CD4-positive, alpha-beta memory T cell (primary cell): ENCODE measurements around the gene DGKE. TPM values are rescaled to one million over a fixed set of nuclear protein-coding genes. Genes with fewer than 3 reads are reported as not detected.
A peak's percentile ranks its signal among the peaks of the same experiment; 100 is the strongest.

ENCODE experiments used
- CTCF ChIA-PET: fragments of 350-600 bp; sonication (Branson Sonifier 250); formaldehyde crosslinking; loops from one replicate; lab custom pipeline; 2021; ENCODE audit warnings: inconsistent platforms; ENCODE audit not compliant: partially characterized antibody; lab: Charles Lee
- POLR2A ChIA-PET: fragments of 350-600 bp; sonication (Branson Sonifier 250); formaldehyde crosslinking; loops from one replicate; lab custom pipeline; 2021; ENCODE audit not compliant: partially characterized antibody; lab: Charles Lee
- DNase-seq, 5 donors: peaks; one replicate each; pipeline versions ENCODE4 v3.0.0 to v3.0.0-alpha.2; 2020 to 2022; ENCODE audit warnings: mixed read lengths in 1 of 5
- H3K27ac ChIP-seq: one replicate; pipeline ENCODE4 v1.7.0; 2013; ENCODE audit warnings: low read depth, low read length
- H3K27me3 ChIP-seq: 2 replicates; pipeline ENCODE4 v1.7.0; 2013; ENCODE audit warnings: mild to moderate bottlenecking, low read length, moderate library complexity; ENCODE audit not compliant: insufficient read depth
- H3K36me3 ChIP-seq: 2 replicates; pipeline ENCODE4 v1.7.0; 2013; ENCODE audit warnings: mild to moderate bottlenecking, low read length, moderate library complexity; ENCODE audit not compliant: insufficient read depth
- H3K4me1 ChIP-seq: 2 replicates; pipeline ENCODE4 v1.7.0; 2013; ENCODE audit warnings: mild to moderate bottlenecking, low read length, moderate library complexity; ENCODE audit not compliant: insufficient read depth
- H3K4me3 ChIP-seq, 2 donors: one replicate each; pipeline ENCODE4 v1.7.0; 2013; ENCODE audit warnings: low read length in 2 of 2, mild to moderate bottlenecking in 1 of 2
- H3K9me3 ChIP-seq, 2 donors: one replicate each; pipeline ENCODE4 v1.7.0; 2013; ENCODE audit warnings: low read length in 2 of 2, control low read depth in 1 of 2; ENCODE audit not compliant: control insufficient read depth in 1 of 2
- H3K27ac Mint-ChIP-seq, 7 donors: one replicate each; pipeline ENCODE4 v1.8.0; 2020 to 2021; ENCODE audit warnings: mixed read lengths in 7 of 7, mild to moderate bottlenecking in 6 of 7, inconsistent platforms in 3 of 7, moderate library complexity in 3 of 7
- H3K27me3 Mint-ChIP-seq, 2 donors: one replicate each; pipeline ENCODE4 v1.8.0; 2020 to 2021; ENCODE audit warnings: mixed read lengths in 2 of 2
- H3K36me3 Mint-ChIP-seq, 2 donors: one replicate each; pipeline ENCODE4 v1.8.0; 2020 to 2021; ENCODE audit warnings: mixed read lengths in 2 of 2, inconsistent platforms in 1 of 2, mild to moderate bottlenecking in 1 of 2
- H3K4me1 Mint-ChIP-seq, 4 donors: one replicate each; pipeline ENCODE4 v1.8.0; 2020 to 2021; ENCODE audit warnings: mixed read lengths in 4 of 4, mild to moderate bottlenecking in 1 of 4
- H3K4me3 Mint-ChIP-seq, 8 donors: one replicate each; pipeline ENCODE4 v1.8.0; 2020 to 2021; ENCODE audit warnings: mixed read lengths in 8 of 8, mild to moderate bottlenecking in 7 of 8, moderate library complexity in 6 of 8, inconsistent platforms in 3 of 8
- H3K9me3 Mint-ChIP-seq, 8 donors: one replicate each; pipeline ENCODE4 v1.8.0; 2020 to 2021; ENCODE audit warnings: mixed read lengths in 8 of 8, mild to moderate bottlenecking in 5 of 8, inconsistent platforms in 3 of 8, moderate library complexity in 1 of 8
- intact Hi-C: fragments of 100-400 bp; cut with micrococcal nuclease; formaldehyde crosslinking; loops from one replicate; pipeline ENCODE4 v1.15.1; 2023
- polyA plus RNA-seq, 2 donors: library from polyadenylated mRNA; unstranded; fragments of 300-500 nt; fragmentation: Illumina TruSeq; gene quantifications; one replicate each; pipeline ENCODE4 v1.2.3, GENCODE V29; 2021
- total RNA-seq, 2 experiments: library from RNA; stranded (reverse); gene quantifications; one replicate each; pipeline ENCODE4 v1.2.3, GENCODE V29; 2021

The DGKE gene
- total and polyA plus RNA-seq, 4 experiments from 2014 or later: 4.3 to 37.7 (median 21.9) TPM

DNA sequence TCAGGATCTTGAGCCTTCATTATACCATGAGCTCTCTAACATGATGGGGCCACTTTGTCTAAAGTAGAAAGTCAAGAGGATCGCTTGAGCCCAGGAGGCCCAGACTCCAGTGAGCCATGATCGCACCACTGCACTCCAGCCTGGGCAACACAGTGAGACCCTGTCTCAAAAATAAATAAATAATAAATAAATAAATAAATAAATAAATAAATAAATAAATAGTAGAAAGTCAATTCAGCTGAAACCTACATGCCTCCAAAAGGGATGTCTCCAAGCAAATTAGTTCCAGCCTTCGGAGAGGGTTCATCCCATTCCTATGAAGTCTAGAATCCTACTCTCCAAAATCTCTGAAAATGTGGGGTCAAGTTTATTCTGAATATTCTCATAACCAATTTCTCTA, 26.2 kb upstream of the DGKE start:
- ChIA-PET CTCF (interaction anchor here (1.6 kb wide), 1 partner anchor 28 kb away, joined by 3 read pairs; no protein-coding TSS in a partner anchor), POLR2A (no interaction called here)
- no peak for DNase-seq
- Mint-ChIP-seq H3K36me3 (peaks cover 3 to 9% of the 10 kb centered on the region in 2 donors), H3K4me1 (no peaks in the 10 kb centered on the region), H3K4me3 (no peak overlapping the region), H3K27ac (no peak overlapping the region), H3K9me3 (no peaks in the 10 kb centered on the region), H3K27me3 (no peaks in the 10 kb centered on the region)
- H3K4me3 ChIP-seq: no peak overlapping the region
- no peaks in the 10 kb centered on the region for H3K36me3 ChIP-seq
- no peaks in the 10 kb centered on the region for H3K27me3 ChIP-seq
- H3K9me3 ChIP-seq: no peaks in the 10 kb centered on the region
- H3K27ac ChIP-seq: no peak overlapping the region
- intact Hi-C loops: no loop called here
- H3K4me1 ChIP-seq: no peaks in the 10 kb centered on the region

- CTCF ChIA-PET: interaction anchor here (1.6 kb wide), 1 partner anchor 29 kb away, joined by 3 read pairs; no protein-coding TSS in a partner anchor
These were observed 25.4 kb upstream of the DGKE start for GRCh38 chr17:56808503-56808902.

GRCh38 chr17:56809106-56809819, 24.7 kb upstream of the DGKE start:
- H3K9me3 ChIP-seq: no peaks in the 10 kb centered on the region
- POLR2A ChIA-PET: no interaction called here

More at GRCh38 chr17:56808503-56808902, 25.4 kb upstream of the DGKE start:
- Histone ChIP-seq H3K4me3 (no peak overlapping the region), H3K4me1 (no peaks in the 10 kb centered on the region), H3K27me3 (no peaks in the 10 kb centered on the region), H3K9me3 (no peaks in the 10 kb centered on the region), H3K36me3 (no peaks in the 10 kb centered on the region), H3K27ac (no peak overlapping the region)
- H3K27ac Mint-ChIP-seq: no peak overlapping the region
- H3K27me3 Mint-ChIP-seq: no peaks in the 10 kb centered on the region
- no peak for DNase-seq
- intact Hi-C loops: no loop called here
- H3K4me1 Mint-ChIP-seq: no peaks in the 10 kb centered on the region
- H3K36me3 Mint-ChIP-seq: peaks cover 3 to 9% of the 10 kb centered on the region in 2 donors
- H3K9me3 Mint-ChIP-seq: no peaks in the 10 kb centered on the region
- POLR2A ChIA-PET: no interaction called here
- H3K4me3 Mint-ChIP-seq: no peak overlapping the region

GRCh38 chr17:56809820-56810179, 24.2 kb upstream of the DGKE start:
- Mint-ChIP-seq H3K27me3 (no peaks in the 10 kb centered on the region), H3K36me3 (peaks cover 3 to 11% of the 10 kb centered on the region in 2 donors), H3K4me3 (no peak overlapping the region), H3K27ac (no peak overlapping the region), H3K9me3 (no peaks in the 10 kb centered on the region), H3K4me1 (no peaks in the 10 kb centered on the region)
- intact Hi-C loops: no loop called here
- Histone ChIP-seq H3K27me3 (no peaks in the 10 kb centered on the region), H3K27ac (no peak overlapping the region), H3K4me3 (no peak overlapping the region), H3K9me3 (no peaks in the 10 kb centered on the region), H3K4me1 (no peaks in the 10 kb centered on the region), H3K36me3 (no peaks in the 10 kb centered on the region)
- ChIA-PET POLR2A (no interaction called here), CTCF (no interaction called here)
- DNase-seq: no peak

More at GRCh38 chr17:56809106-56809819, 24.7 kb upstream of the DGKE start:
- Histone ChIP-seq H3K4me3 (no peak overlapping the region), H3K36me3 (no peaks in the 10 kb centered on the region), H3K27me3 (no peaks in the 10 kb centered on the region), H3K27ac (no peak overlapping the region), H3K4me1 (no peaks in the 10 kb centered on the region)
- no peaks in the 10 kb centered on the region for H3K4me1 Mint-ChIP-seq
- no peak for DNase-seq
- H3K36me3 Mint-ChIP-seq: peaks cover 3 to 9% of the 10 kb centered on the region in 2 donors
- intact Hi-C loops: no loop called here
- no peaks in the 10 kb centered on the region for H3K9me3 Mint-ChIP-seq
- CTCF ChIA-PET: no interaction called here
- H3K27ac Mint-ChIP-seq: no peak overlapping the region
- H3K4me3 Mint-ChIP-seq: no peak overlapping the region
- no peaks in the 10 kb centered on the region for H3K27me3 Mint-ChIP-seq

- ChIA-PET CTCF (no interaction called here), POLR2A (no interaction called here)
- no peak for DNase-seq
- no peak overlapping the region for H3K27ac ChIP-seq
- Mint-ChIP-seq H3K36me3 (peaks cover 2 to 15% of the 10 kb centered on the region in 2 donors), H3K4me3 (no peak overlapping the region), H3K27me3 (no peaks in the 10 kb centered on the region), H3K27ac (no peak overlapping the region), H3K9me3 (no peaks in the 10 kb centered on the region), H3K4me1 (no peaks in the 10 kb centered on the region)
- H3K27me3 ChIP-seq: no peaks in the 10 kb centered on the region
- H3K4me3 ChIP-seq: no peak overlapping the region
- intact Hi-C loops: no loop called here
- no peaks in the 10 kb centered on the region for H3K9me3 ChIP-seq
- no peaks in the 10 kb centered on the region for H3K4me1 ChIP-seq
- no peaks in the 10 kb centered on the region for H3K36me3 ChIP-seq
These were observed 23.6 kb upstream of the DGKE start for GRCh38 chr17:56810343-56810742.

DNA sequence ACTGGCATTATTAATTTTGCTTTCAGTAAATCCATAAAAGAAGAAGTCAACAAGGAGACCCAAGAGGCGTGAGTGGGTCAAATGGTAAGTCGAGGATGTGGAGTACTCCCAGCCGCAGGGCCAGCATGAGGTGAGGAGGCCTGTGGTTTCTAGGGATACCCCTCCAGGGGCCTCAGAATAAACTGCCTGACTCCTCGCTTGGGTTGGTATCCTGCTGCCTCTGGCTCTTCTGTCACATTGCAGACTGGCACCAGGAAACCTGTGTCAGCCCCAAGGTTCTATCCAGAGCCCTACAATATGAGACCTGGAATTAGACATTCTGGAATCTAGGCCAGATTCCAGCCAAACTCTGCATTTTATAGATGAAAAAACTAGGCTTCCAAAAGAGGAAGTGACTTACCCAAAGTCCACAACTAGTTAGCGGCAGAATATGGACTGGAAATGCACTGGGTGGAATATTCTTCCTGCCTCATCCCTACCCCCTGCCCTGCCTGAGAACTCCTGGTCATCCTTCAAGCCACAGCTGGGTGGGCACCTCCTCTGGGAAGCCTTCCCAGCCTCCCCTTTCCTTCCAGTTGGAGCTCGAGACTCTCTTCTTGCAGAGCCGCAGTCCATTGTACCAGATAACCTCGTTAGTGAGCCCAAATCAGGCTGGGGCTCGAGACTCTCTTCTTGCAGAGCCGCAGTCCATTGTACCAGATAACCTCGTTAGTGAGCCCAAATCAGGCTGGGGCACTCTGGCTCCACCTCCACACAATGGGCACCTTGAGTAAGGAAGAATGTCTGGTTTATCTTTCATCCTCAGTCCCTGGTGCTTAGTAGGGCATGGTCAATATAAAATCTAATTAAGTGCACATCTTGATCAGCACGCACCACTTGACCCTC, 22.8 kb upstream of the DGKE start:
- no peaks in the 10 kb centered on the region for H3K36me3 ChIP-seq
- peaks cover 4 to 15% of the 10 kb centered on the region in 2 donors for H3K36me3 Mint-ChIP-seq
- ChIA-PET CTCF (no interaction called here), POLR2A (no interaction called here)
- H3K4me3 Mint-ChIP-seq: no peak overlapping the region
- no peaks in the 10 kb centered on the region for H3K27me3 ChIP-seq
- H3K4me3 ChIP-seq: no peak overlapping the region
- no peaks in the 10 kb centered on the region for H3K9me3 Mint-ChIP-seq
- DNase-seq: no peak
- no peaks in the 10 kb centered on the region for H3K9me3 ChIP-seq
- H3K4me1 ChIP-seq: no peaks in the 10 kb centered on the region
- no peak overlapping the region for H3K27ac Mint-ChIP-seq
- intact Hi-C loops: no loop called here
- no peak overlapping the region for H3K27ac ChIP-seq
- no peaks in the 10 kb centered on the region for H3K4me1 Mint-ChIP-seq
- H3K27me3 Mint-ChIP-seq: no peaks in the 10 kb centered on the region

DNA sequence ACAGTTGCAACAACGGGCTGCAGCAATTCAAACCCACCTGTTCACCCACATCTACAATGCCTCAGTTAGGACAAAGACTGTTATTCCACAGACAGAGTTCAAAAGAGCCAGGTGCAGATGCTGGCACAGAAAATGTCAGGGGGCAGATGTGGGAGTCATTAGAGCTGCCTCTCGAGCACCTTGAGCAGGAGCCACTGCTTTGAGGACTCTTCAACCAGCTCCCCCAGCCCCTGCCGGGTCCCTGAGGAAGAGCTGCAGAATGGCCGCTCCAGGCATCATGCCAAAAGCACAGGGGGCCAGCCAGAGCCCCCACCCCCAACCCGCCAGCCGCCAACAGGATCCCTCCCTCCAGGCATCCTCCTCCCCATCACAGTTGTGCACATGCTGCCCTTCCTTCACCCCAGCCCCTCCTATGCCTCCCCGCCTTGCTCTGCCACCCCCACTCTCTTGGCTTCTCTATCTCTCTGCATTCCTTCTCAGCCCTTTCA, 21.0 kb upstream of the DGKE start:
- H3K36me3 Mint-ChIP-seq: peaks cover 3 to 10% of the 10 kb centered on the region in 2 donors
- DNase-seq: no peak
- no peaks in the 10 kb centered on the region for H3K27me3 Mint-ChIP-seq
- H3K27ac ChIP-seq: no peak overlapping the region
- ChIA-PET POLR2A (no interaction called here), CTCF (no interaction called here)
- H3K9me3 ChIP-seq: no peaks in the 10 kb centered on the region
- intact Hi-C loops: no loop called here
- H3K27ac Mint-ChIP-seq: peak overlapping the region in 1 of 7 donors; percentile 16
- H3K4me1 ChIP-seq: no peaks in the 10 kb centered on the region
- no peaks in the 10 kb centered on the region for H3K27me3 ChIP-seq
- no peak overlapping the region for H3K4me3 ChIP-seq
- H3K36me3 ChIP-seq: no peaks in the 10 kb centered on the region
- H3K4me3 Mint-ChIP-seq: no peak overlapping the region
- no peaks in the 10 kb centered on the region for H3K4me1 Mint-ChIP-seq
- no peaks in the 10 kb centered on the region for H3K9me3 Mint-ChIP-seq
